Stomach (tissue), 9 donors: ENCODE measurements around the gene CATSPER3. TPM values are rescaled to one million over a fixed set of nuclear protein-coding genes. Genes with fewer than 3 reads are reported as not detected.
A peak's percentile ranks its signal among the peaks of the same experiment; 100 is the strongest.

Experiments used
- DNase-seq, 2 donors: peaks; one replicate each; pipeline versions ENCODE4 v3.0.0 to v3.0.0-alpha.2; 2013 to 2019
- H3K27ac ChIP-seq, 5 donors: fragments of 200-600 bp in 4 of 5; sonication (generic) in 4 of 5; one replicate each; pipeline ENCODE4 v1.5.1; 2013 to 2019; ENCODE audit warnings: mild to moderate bottlenecking in 1 of 5, moderate library complexity in 1 of 5
- H3K27me3 ChIP-seq, 3 donors: fragments of 200-600 bp; sonication (generic); one replicate each; pipeline ENCODE4 v1.5.1; 2017 to 2019; ENCODE audit warnings: mixed run types in 1 of 3
- H3K36me3 ChIP-seq, 4 donors: fragments of 200-600 bp; sonication (generic); 1 replicate in 3 of 4; 2 replicates in 1 of 4; pipeline ENCODE4 v1.5.1; 2016 to 2019
- H3K4me1 ChIP-seq, 4 donors: fragments of 200-600 bp; sonication (generic); one replicate each; pipeline ENCODE4 v1.5.1; 2016 to 2019
- H3K4me3 ChIP-seq, 4 donors: fragments of 200-600 bp; sonication (generic) in 3 of 4; one replicate each; pipeline ENCODE4 v1.5.1; 2016 to 2019; ENCODE audit warnings: mild to moderate bottlenecking in 1 of 4
- H3K9me3 ChIP-seq, 4 donors: fragments of 200-600 bp; sonication (generic); one replicate each; pipeline ENCODE4 v1.5.1; 2016 to 2019
- CTCF ChIP-seq, 7 experiments: fragments of 450-650 bp in 4 of 7; fragments of 200-600 bp in 3 of 7; sonication (generic) in 3 of 7; IDR thresholded peaks; one replicate each; pipeline ENCODE4 v1.5.1; 2016 to 2019; ENCODE audit warnings: antibody characterized with exemption in 7 of 7, control low read depth in 2 of 7, mild to moderate bottlenecking in 1 of 7
- EP300 ChIP-seq: sonication (generic); formaldehyde crosslinking; IDR thresholded peaks from one replicate; pipeline ENCODE4 v1.6.1; 2017; ENCODE audit warnings: antibody characterized with exemption
- POLR2A ChIP-seq, 4 donors: fragments of 450-650 bp; IDR thresholded peaks; one replicate each; pipeline ENCODE4 v1.6.1; 2016; ENCODE audit warnings: antibody characterized with exemption in 4 of 4, control low read depth in 2 of 4, mild to moderate bottlenecking in 1 of 4, moderate library complexity in 1 of 4
- POLR2AphosphoS5 ChIP-seq, 3 donors: sonication (generic); formaldehyde crosslinking; IDR thresholded peaks; one replicate each; pipeline ENCODE4 v1.6.1; 2016; ENCODE audit warnings: antibody characterized with exemption in 3 of 3
- WGBS, 5 donors: extraction: QIAGEN DNeasy Blood & Tissue Kit in 3 of 5; methylation state at CpG; one replicate each; pipeline versions ENCODE4 v1.1.5 to v1.1.7; 2013 to 2018; 5-methylcytosine and 5-hydroxymethylcytosine counted together
- intact Hi-C: fragments of 100-400 bp; cut with DNase I; formaldehyde crosslinking; loops from one replicate; pipeline ENCODE4 v1.15.1; 2023; ENCODE audit warnings: low total_unique reads
- polyA plus RNA-seq, 3 donors: library from polyadenylated mRNA; stranded (reverse); fragments of 200-250 nt; gene quantifications; one replicate each; pipeline ENCODE4 v1.2.3, GENCODE V29; 2013
- total RNA-seq, 5 donors: library from RNA; depleted of rRNA; stranded (reverse); fragments of >200 nt; gene quantifications; one replicate each; pipeline versions ENCODE4 v1.1.0 to v1.2.3, GENCODE V29; 2014 to 2016
- donor health status: healthy with polysubstance abuse.
- donor health status: Bipolar disorder and iron deficiency.
- donor health status: healthy.

The CATSPER3 gene
- total and polyA plus RNA-seq, 8 donors = 0.62 to 0.88 TPM; not detected in 6

GRCh38 chr5:135054546-135054945 is 86.8 kb downstream of the CATSPER3 start:
- intact Hi-C loops = no loop called here
- 55 to 67% (median 60%) methylated on average over 2 of the region's 2 CpGs for WGBS, 5 donors
- Histone ChIP-seq H3K4me3 (no peak overlapping the region), H3K36me3 (no peaks in the 10 kb centered on the region), H3K4me1 (peaks cover 0 to 28% (median 11%) of the 10 kb centered on the region in 4 donors), H3K9me3 (no peaks in the 10 kb centered on the region), H3K27me3 (peaks cover 0 to 65% (median 16%) of the 10 kb centered on the region in 3 donors), H3K27ac (peak overlapping the region in 2 of 5 donors; percentile 19 to 42)
- TF ChIP-seq POLR2A (IDR thresholded peaks at IDR 0.05) (no peak), EP300 (no peak), POLR2AphosphoS5 (IDR thresholded peaks at IDR 0.05) (no peak), CTCF (IDR thresholded peaks at IDR 0.05) (no peak)
- DNase-seq = no peak

- Histone ChIP-seq H3K27ac (peak overlapping the region in 3 of 5 donors; percentile 29 to 45 (median 31)), H3K27me3 (peaks cover 0 to 57% (median 12%) of the 10 kb centered on the region in 3 donors), H3K36me3 (no peaks in the 10 kb centered on the region), H3K9me3 (no peaks in the 10 kb centered on the region), H3K4me3 (no peak overlapping the region), H3K4me1 (peaks cover 0 to 24% (median 11%) of the 10 kb centered on the region in 4 donors)
- intact Hi-C loops = no loop called here
- DNase-seq = no peak
- TF ChIP-seq CTCF (IDR thresholded peaks at IDR 0.05) (no peak), POLR2AphosphoS5 (IDR thresholded peaks at IDR 0.05) (peak in 1 of 3 donors; percentile 20), EP300 (no peak)
- 51 to 77% (median 70%) methylated on average over 5 of the region's 5 CpGs for WGBS, 5 donors
These were observed 87.7 kb downstream of the CATSPER3 start for GRCh38 chr5:135055396-135055795.

GRCh38 chr5:135056316-135057030 is 88.8 kb downstream of the CATSPER3 start:
- intact Hi-C loops = no loop called here
- Histone ChIP-seq H3K9me3 (no peaks in the 10 kb centered on the region), H3K4me3 (no peak overlapping the region), H3K27ac (peak overlapping the region in 2 of 5 donors; percentile 29 to 45), H3K27me3 (peaks cover 0 to 46% (median 2%) of the 10 kb centered on the region in 3 donors), H3K36me3 (no peaks in the 10 kb centered on the region), H3K4me1 (peaks cover 0 to 24% (median 11%) of the 10 kb centered on the region in 4 donors)
- DNase-seq = no peak
- TF ChIP-seq POLR2AphosphoS5 (IDR thresholded peaks at IDR 0.05) (no peak), CTCF (IDR thresholded peaks at IDR 0.05) (no peak), EP300 (no peak), POLR2A (IDR thresholded peaks at IDR 0.05) (no peak)
- 72 to 90% (median 82%) methylated on average over 8 of the region's 8 CpGs for WGBS, 5 donors

- 69 to 88% (median 82%) methylated on average over 2 of the region's 2 CpGs for WGBS, 5 donors
- Histone ChIP-seq H3K27me3 (peaks cover 0 to 38% (median 0%) of the 10 kb centered on the region in 3 donors), H3K9me3 (no peaks in the 10 kb centered on the region), H3K4me3 (no peak overlapping the region), H3K4me1 (peaks cover 0 to 26% (median 12%) of the 10 kb centered on the region in 4 donors), H3K27ac (no peak overlapping the region), H3K36me3 (no peaks in the 10 kb centered on the region)
- DNase-seq = no peak
- TF ChIP-seq POLR2AphosphoS5 (IDR thresholded peaks at IDR 0.05) = no peak
- no peak for TF ChIP-seq POLR2A (IDR thresholded peaks at IDR 0.05)
- TF ChIP-seq CTCF (IDR thresholded peaks at IDR 0.05) = no peak
- no peak for TF ChIP-seq EP300
- intact Hi-C loops = no loop called here
These were observed 89.5 kb downstream of the CATSPER3 start for GRCh38 chr5:135057233-135057632.
